Upper lobe of left lung (tissue), 4 donors: ENCODE measurements around the gene NBAS.

Source experiments
- EP300 ChIP-seq, 4 donors: sonication (generic); formaldehyde crosslinking; IDR thresholded peaks; one replicate each; pipeline ENCODE4 v1.5.1; 2017; ENCODE audit warnings: antibody characterized with exemption in 4 of 4, control low read depth in 2 of 4
- POLR2A ChIP-seq, 4 donors: fragments of 450-650 bp; IDR thresholded peaks; one replicate each; pipeline ENCODE4 v1.5.1; 2016 to 2017; ENCODE audit warnings: antibody characterized with exemption in 4 of 4, mild to moderate bottlenecking in 2 of 4
- POLR2AphosphoS5 ChIP-seq, 2 donors: sonication (generic); formaldehyde crosslinking; IDR thresholded peaks; one replicate each; pipeline ENCODE4 v1.5.1; 2017; ENCODE audit warnings: antibody characterized with exemption in 2 of 2
- TF ChIP-seq, protein P1 (sequence below), 6 experiments: fragments of 450-650 bp in 4 of 6; fragments of 200-600 bp in 2 of 6; sonication (generic) in 2 of 6; IDR thresholded peaks; one replicate each; pipeline ENCODE4 v1.5.1; 2016 to 2019; ENCODE audit warnings: antibody characterized with exemption in 6 of 6

DNA sequence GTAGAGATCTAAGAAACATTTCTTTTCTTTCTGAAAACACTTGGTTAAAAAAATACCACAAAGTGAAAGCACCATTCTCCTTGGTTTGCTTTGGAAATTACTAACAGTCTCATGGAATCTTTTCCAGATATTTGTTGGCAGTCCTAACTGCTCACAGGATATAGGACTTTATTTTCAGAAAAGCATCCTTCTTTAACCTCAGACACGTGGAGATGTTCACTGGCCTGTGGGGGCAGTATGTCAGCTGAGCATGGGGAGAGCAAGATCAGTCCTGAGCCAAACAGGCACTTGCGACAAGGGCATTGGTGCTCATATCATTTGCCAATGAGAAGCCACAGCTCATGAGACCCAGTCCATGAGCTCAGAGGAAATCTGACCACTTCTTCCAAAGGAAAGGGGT, 371.9 kb downstream of the NBAS start:
- TF ChIP-seq, protein P1, sequence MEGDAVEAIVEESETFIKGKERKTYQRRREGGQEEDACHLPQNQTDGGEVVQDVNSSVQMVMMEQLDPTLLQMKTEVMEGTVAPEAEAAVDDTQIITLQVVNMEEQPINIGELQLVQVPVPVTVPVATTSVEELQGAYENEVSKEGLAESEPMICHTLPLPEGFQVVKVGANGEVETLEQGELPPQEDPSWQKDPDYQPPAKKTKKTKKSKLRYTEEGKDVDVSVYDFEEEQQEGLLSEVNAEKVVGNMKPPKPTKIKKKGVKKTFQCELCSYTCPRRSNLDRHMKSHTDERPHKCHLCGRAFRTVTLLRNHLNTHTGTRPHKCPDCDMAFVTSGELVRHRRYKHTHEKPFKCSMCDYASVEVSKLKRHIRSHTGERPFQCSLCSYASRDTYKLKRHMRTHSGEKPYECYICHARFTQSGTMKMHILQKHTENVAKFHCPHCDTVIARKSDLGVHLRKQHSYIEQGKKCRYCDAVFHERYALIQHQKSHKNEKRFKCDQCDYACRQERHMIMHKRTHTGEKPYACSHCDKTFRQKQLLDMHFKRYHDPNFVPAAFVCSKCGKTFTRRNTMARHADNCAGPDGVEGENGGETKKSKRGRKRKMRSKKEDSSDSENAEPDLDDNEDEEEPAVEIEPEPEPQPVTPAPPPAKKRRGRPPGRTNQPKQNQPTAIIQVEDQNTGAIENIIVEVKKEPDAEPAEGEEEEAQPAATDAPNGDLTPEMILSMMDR (IDR thresholded peaks at IDR 0.05), result no peak
- TF ChIP-seq POLR2A (IDR thresholded peaks at IDR 0.05) (no peak), POLR2AphosphoS5 (IDR thresholded peaks at IDR 0.05) (no peak), EP300 (IDR thresholded peaks at IDR 0.05) (no peak)
